ENCODE results near the gene CORO2A. TPM values are rescaled to one million over a fixed set of nuclear protein-coding genes. Genes with fewer than 3 reads are reported as not detected.

CORO2A gene
- total RNA-seq, 1 experiment from 2014 or later, result 1.7 TPM

DNA sequence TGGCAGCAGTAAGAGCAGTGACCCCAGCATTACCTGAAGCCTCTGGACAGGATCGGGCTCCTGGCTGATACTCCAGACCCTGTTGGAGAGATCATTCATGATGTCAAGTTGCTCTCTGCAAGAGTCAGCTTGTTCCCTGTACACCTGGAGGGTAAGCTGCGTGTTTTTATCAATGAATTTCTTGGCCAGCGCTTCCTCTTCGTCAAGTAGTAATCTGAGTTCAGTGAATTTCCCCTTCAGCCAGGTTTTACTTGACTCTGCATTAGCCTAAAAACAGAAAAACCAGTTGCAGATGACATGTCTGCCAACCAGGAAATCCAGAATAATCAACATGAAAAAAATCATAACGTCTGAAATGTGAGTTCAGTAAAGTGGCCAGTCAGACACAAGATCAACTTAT, 92.5 kb downstream of the CORO2A start:
- no peaks in the 10 kb centered on the region for H3K9me2 ChIP-seq (replicated peaks; ENCODE audit: insufficient read depth, low read length)
- H3K36me3 ChIP-seq (ENCODE audit: insufficient read depth, low read length), result peaks cover 17% of the 10 kb centered on the region; the same call in 1 of the 2 replicates
- H3K79me2 ChIP-seq (ENCODE audit: low read length), result 0 out of 2 replicates have a peak, but pooled peaks cover 3% of the 10 kb centered on the region
- no peak for DNase-seq
- no peaks in the 10 kb centered on the region for H4K20me1 ChIP-seq (ENCODE audit: insufficient read depth, low read depth, low read length)
- no peaks in the 10 kb centered on the region for H3K9me3 ChIP-seq (ENCODE audit: low read length)
- H3K9ac ChIP-seq (ENCODE audit: low read length), result no peak overlapping the region
- no peaks in the 10 kb centered on the region for H3K27me3 ChIP-seq (ENCODE audit: low read length)
- H3K27ac ChIP-seq (ENCODE audit: low read length), result peak overlapping the region; percentile 92
- peak overlapping the region; percentile 5 for H3K4me2 ChIP-seq (ENCODE audit: low read depth, low read length, poor library complexity, severe bottlenecking)
- peaks cover 58% of the 10 kb centered on the region for H3K4me1 ChIP-seq (ENCODE audit: low read length)
- no peak overlapping the region for H2AFZ ChIP-seq (ENCODE audit: low read length)
- no peak overlapping the region for H3K4me3 ChIP-seq (ENCODE audit: low read length)

GRCh38 chr9:98099346-98099745, 93.1 kb downstream of the CORO2A start:
- H3K36me3 ChIP-seq (ENCODE audit: insufficient read depth, low read length), result peaks cover 17% of the 10 kb centered on the region; the same call in 1 of the 2 replicates
- peaks cover 52% of the 10 kb centered on the region for H3K4me1 ChIP-seq (ENCODE audit: low read length)
- H3K27me3 ChIP-seq (ENCODE audit: low read length), result no peaks in the 10 kb centered on the region
- H2AFZ ChIP-seq (ENCODE audit: low read length), result no peak overlapping the region
- no peaks in the 10 kb centered on the region for H4K20me1 ChIP-seq (ENCODE audit: insufficient read depth, low read depth, low read length)
- no peaks in the 10 kb centered on the region for H3K9me3 ChIP-seq (ENCODE audit: low read length)
- no peak overlapping the region for H3K4me2 ChIP-seq (ENCODE audit: low read depth, low read length, poor library complexity, severe bottlenecking)
- H3K27ac ChIP-seq (ENCODE audit: low read length), result peak overlapping the region; percentile 92
- 0 out of 2 replicates have a peak, but pooled peaks cover 3% of the 10 kb centered on the region for H3K79me2 ChIP-seq (ENCODE audit: low read length)
- H3K4me3 ChIP-seq (ENCODE audit: low read length), result no peak overlapping the region
- H3K9me2 ChIP-seq (replicated peaks; ENCODE audit: insufficient read depth, low read length), result no peaks in the 10 kb centered on the region
- no peak overlapping the region for H3K9ac ChIP-seq (ENCODE audit: low read length)
- no peak for DNase-seq

DNA sequence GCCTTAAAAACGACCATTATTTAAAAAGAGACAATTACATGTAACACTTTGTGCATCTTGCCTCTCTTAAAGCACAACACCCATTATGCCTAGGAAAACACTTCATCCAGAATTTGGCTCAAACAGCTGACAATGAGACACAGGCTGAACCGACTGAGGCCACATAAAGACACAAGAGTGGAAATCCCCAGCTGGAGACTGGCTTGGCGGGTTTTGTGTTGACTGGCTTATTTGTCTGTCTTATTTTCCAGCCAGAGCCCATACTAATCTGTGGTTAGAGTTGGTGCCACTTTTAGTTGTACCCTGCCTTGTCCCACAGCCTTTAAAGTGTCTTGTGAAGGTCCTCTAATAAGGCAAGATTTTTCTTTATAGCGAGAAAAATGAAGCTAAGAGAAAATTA, 94.6 kb downstream of the CORO2A start:
- H3K9me3 ChIP-seq (ENCODE audit: low read length), result no peaks in the 10 kb centered on the region
- no peak for DNase-seq
- no peak overlapping the region for H3K9ac ChIP-seq (ENCODE audit: low read length)
- no peak overlapping the region for H3K4me2 ChIP-seq (ENCODE audit: low read depth, low read length, poor library complexity, severe bottlenecking)
- H2AFZ ChIP-seq (ENCODE audit: low read length), result no peak overlapping the region
- H3K79me2 ChIP-seq (ENCODE audit: low read length), result 0 out of 2 replicates have a peak, but pooled peaks cover 3% of the 10 kb centered on the region
- no peaks in the 10 kb centered on the region for H4K20me1 ChIP-seq (ENCODE audit: insufficient read depth, low read depth, low read length)
- peaks cover 37% of the 10 kb centered on the region for H3K4me1 ChIP-seq (ENCODE audit: low read length)
- no peak overlapping the region for H3K4me3 ChIP-seq (ENCODE audit: low read length)
- no peak overlapping the region for H3K27ac ChIP-seq (ENCODE audit: low read length)
- H3K9me2 ChIP-seq (replicated peaks; ENCODE audit: insufficient read depth, low read length), result no peaks in the 10 kb centered on the region
- no peaks in the 10 kb centered on the region for H3K27me3 ChIP-seq (ENCODE audit: low read length)
- peaks cover 17% of the 10 kb centered on the region; the same call in 1 of the 2 replicates for H3K36me3 ChIP-seq (ENCODE audit: insufficient read depth, low read length)

GRCh38 chr9:98096091-98096490, 96.3 kb downstream of the CORO2A start:
- no peak overlapping the region for H3K4me2 ChIP-seq (ENCODE audit: low read depth, low read length, poor library complexity, severe bottlenecking)
- H3K27me3 ChIP-seq (ENCODE audit: low read length), result no peaks in the 10 kb centered on the region
- H3K4me1 ChIP-seq (ENCODE audit: low read length), result peaks cover 20% of the 10 kb centered on the region
- DNase-seq, result no peak
- H4K20me1 ChIP-seq (ENCODE audit: insufficient read depth, low read depth, low read length), result no peaks in the 10 kb centered on the region
- no peak overlapping the region for H2AFZ ChIP-seq (ENCODE audit: low read length)
- no peak overlapping the region for H3K9ac ChIP-seq (ENCODE audit: low read length)
- H3K9me3 ChIP-seq (ENCODE audit: low read length), result no peaks in the 10 kb centered on the region
- 0 out of 2 replicates have a peak, but pooled peaks cover 2% of the 10 kb centered on the region for H3K79me2 ChIP-seq (ENCODE audit: low read length)
- H3K36me3 ChIP-seq (ENCODE audit: insufficient read depth, low read length), result peaks cover 17% of the 10 kb centered on the region; the same call in 1 of the 2 replicates
- H3K27ac ChIP-seq (ENCODE audit: low read length), result no peak overlapping the region
- H3K4me3 ChIP-seq (ENCODE audit: low read length), result no peak overlapping the region
- H3K9me2 ChIP-seq (replicated peaks; ENCODE audit: insufficient read depth, low read length), result no peaks in the 10 kb centered on the region

DNA sequence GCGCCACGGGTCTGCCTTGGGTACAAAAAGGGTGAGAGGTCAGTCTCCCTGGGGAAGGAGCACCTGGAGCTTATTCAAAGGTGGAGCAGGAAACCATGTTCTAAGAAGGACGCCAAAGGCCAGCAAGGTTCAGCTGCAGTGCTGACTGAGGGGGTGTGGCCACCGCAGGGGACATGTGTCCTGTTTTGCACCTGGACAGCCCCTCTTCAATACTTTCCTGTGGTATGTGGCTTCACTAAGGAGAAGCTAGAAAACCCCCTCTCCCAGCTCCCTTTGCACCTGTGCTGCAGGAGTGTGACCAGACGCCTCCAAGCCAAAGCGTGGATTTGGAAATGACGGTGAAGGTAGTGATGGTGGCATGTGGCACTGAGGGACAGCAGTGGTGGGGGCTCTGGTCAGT, 97.0 kb downstream of the CORO2A start:
- no peak overlapping the region for H3K9ac ChIP-seq (ENCODE audit: low read length)
- no peak overlapping the region for H3K27ac ChIP-seq (ENCODE audit: low read length)
- H3K27me3 ChIP-seq (ENCODE audit: low read length), result no peaks in the 10 kb centered on the region
- H3K79me2 ChIP-seq (ENCODE audit: low read length), result no peaks in the 10 kb centered on the region
- H2AFZ ChIP-seq (ENCODE audit: low read length), result no peak overlapping the region
- no peak for DNase-seq
- no peak overlapping the region for H3K4me3 ChIP-seq (ENCODE audit: low read length)
- H3K4me1 ChIP-seq (ENCODE audit: low read length), result peaks cover 15% of the 10 kb centered on the region
- H3K9me3 ChIP-seq (ENCODE audit: low read length), result no peaks in the 10 kb centered on the region
- no peak overlapping the region for H3K4me2 ChIP-seq (ENCODE audit: low read depth, low read length, poor library complexity, severe bottlenecking)
- peaks cover 17% of the 10 kb centered on the region; the same call in 1 of the 2 replicates for H3K36me3 ChIP-seq (ENCODE audit: insufficient read depth, low read length)
- no peaks in the 10 kb centered on the region for H3K9me2 ChIP-seq (replicated peaks; ENCODE audit: insufficient read depth, low read length)
- no peaks in the 10 kb centered on the region for H4K20me1 ChIP-seq (ENCODE audit: insufficient read depth, low read depth, low read length)

DNA sequence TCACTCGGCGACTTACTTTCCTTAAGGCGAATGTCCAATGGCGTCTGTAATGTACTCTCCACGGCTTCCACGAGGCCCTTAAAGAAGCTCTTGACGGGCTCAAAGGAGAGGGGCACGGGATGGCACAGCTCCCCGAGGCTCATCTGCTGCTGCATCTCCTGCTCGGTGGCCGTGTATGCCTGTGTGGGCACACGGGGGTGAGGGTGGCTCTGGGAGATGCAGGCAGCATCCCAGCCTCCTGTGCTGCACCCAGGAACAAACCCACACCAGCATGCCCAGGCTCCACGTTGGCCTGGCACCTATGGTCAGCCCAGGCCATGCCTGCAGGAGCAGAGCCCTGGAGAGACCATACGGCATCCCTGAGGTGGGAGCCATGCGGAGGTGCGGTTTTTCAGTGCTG, 97.6 kb downstream of the CORO2A start:
- Histone ChIP-seq H3K9me3 (ENCODE audit: low read length) (no peaks in the 10 kb centered on the region), H2AFZ (ENCODE audit: low read length) (no peak overlapping the region), H3K9ac (ENCODE audit: low read length) (no peak overlapping the region), H3K4me2 (ENCODE audit: low read depth, low read length, poor library complexity, severe bottlenecking) (no peak overlapping the region), H3K27ac (ENCODE audit: low read length) (no peak overlapping the region), H3K79me2 (ENCODE audit: low read length) (no peaks in the 10 kb centered on the region), H3K27me3 (ENCODE audit: low read length) (no peaks in the 10 kb centered on the region), H3K9me2 (replicated peaks; ENCODE audit: insufficient read depth, low read length) (no peaks in the 10 kb centered on the region), H3K36me3 (ENCODE audit: insufficient read depth, low read length) (peaks cover 15% of the 10 kb centered on the region; the same call in 1 of the 2 replicates), H3K4me3 (ENCODE audit: low read length) (no peak overlapping the region), H3K4me1 (ENCODE audit: low read length) (peaks cover 9% of the 10 kb centered on the region), H4K20me1 (ENCODE audit: insufficient read depth, low read depth, low read length) (no peaks in the 10 kb centered on the region)
- no peak for DNase-seq

- Histone ChIP-seq H4K20me1 (ENCODE audit: insufficient read depth, low read depth, low read length) (no peaks in the 10 kb centered on the region), H3K4me2 (ENCODE audit: low read depth, low read length, poor library complexity, severe bottlenecking) (no peak overlapping the region), H3K9me2 (replicated peaks; ENCODE audit: insufficient read depth, low read length) (no peaks in the 10 kb centered on the region), H3K4me3 (ENCODE audit: low read length) (no peak overlapping the region), H3K9me3 (ENCODE audit: low read length) (no peaks in the 10 kb centered on the region), H3K27me3 (ENCODE audit: low read length) (no peaks in the 10 kb centered on the region), H3K4me1 (ENCODE audit: low read length) (peaks cover 4% of the 10 kb centered on the region; the same call in 1 of the 2 replicates), H3K9ac (ENCODE audit: low read length) (no peak overlapping the region), H3K36me3 (ENCODE audit: insufficient read depth, low read length) (peaks cover 10% of the 10 kb centered on the region; the same call in 1 of the 2 replicates), H3K79me2 (ENCODE audit: low read length) (no peaks in the 10 kb centered on the region), H2AFZ (ENCODE audit: low read length) (no peak overlapping the region), H3K27ac (ENCODE audit: low read length) (no peak overlapping the region)
- no peak for DNase-seq
Observed at GRCh38 chr9:98094316-98094715, 98.1 kb downstream of the CORO2A start.

DNA sequence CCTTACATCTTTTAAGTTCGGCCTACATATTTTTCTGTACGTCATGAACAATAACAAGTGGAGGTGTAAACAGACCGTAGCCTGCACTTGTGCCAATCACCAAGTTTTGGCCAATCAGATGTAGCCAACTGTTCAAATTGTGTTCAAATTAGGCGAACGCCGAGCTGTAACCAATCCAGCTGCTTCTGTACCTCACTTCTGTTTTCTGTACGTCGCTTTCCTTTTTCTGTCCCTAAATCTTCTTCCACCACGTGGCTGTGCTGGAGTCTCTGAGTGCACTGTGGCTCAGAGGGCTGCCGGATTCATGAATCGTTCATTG, 99.9 kb downstream of the CORO2A start:
- no peak for DNase-seq
- Histone ChIP-seq H3K4me2 (ENCODE audit: low read depth, low read length, poor library complexity, severe bottlenecking) (no peak overlapping the region), H3K27ac (ENCODE audit: low read length) (no peak overlapping the region), H3K9me2 (replicated peaks; ENCODE audit: insufficient read depth, low read length) (no peaks in the 10 kb centered on the region), H2AFZ (ENCODE audit: low read length) (no peak overlapping the region), H4K20me1 (ENCODE audit: insufficient read depth, low read depth, low read length) (no peaks in the 10 kb centered on the region), H3K9me3 (ENCODE audit: low read length) (no peaks in the 10 kb centered on the region), H3K4me1 (ENCODE audit: low read length) (no peaks in the 10 kb centered on the region), H3K4me3 (ENCODE audit: low read length) (no peak overlapping the region), H3K36me3 (ENCODE audit: insufficient read depth, low read length) (peaks cover 6% of the 10 kb centered on the region; the same call in 1 of the 2 replicates), H3K9ac (ENCODE audit: low read length) (no peak overlapping the region), H3K79me2 (ENCODE audit: low read length) (no peaks in the 10 kb centered on the region), H3K27me3 (ENCODE audit: low read length) (no peaks in the 10 kb centered on the region)

Measured in Karpas-422 (cell line).